Right atrium auricular region (tissue), 2 donors: ENCODE results near the gene PRDM16. TPM values are rescaled to one million over a fixed set of nuclear protein-coding genes. Genes with fewer than 3 reads are reported as not detected.

Source experiments
- DNase-seq: peaks from one replicate; pipeline ENCODE4 v3.0.0-alpha.2; 2019; ENCODE audit warnings: low spot score
- H3K27ac ChIP-seq, 2 donors: fragments of 200-600 bp; sonication (generic); 1 replicate in 1 of 2; 2 replicates in 1 of 2; pipeline ENCODE4 v1.5.1; 2016 to 2019
- H3K27me3 ChIP-seq, 2 donors: fragments of 200-600 bp; sonication (generic); one replicate each; pipeline versions ENCODE4 v1.5.1 to v1.6.0; 2017 to 2019
- H3K36me3 ChIP-seq: fragments of 200-600 bp; sonication (generic); one replicate; pipeline ENCODE4 v1.5.1; 2016
- H3K4me1 ChIP-seq, 2 donors: fragments of 200-600 bp; sonication (generic); one replicate each; pipeline versions ENCODE4 v1.5.1 to v1.6.0; 2017 to 2019
- H3K4me3 ChIP-seq, 2 donors: fragments of 200-600 bp; sonication (generic); 1 replicate in 1 of 2; 2 replicates in 1 of 2; pipeline ENCODE4 v1.5.1; 2017 to 2019; ENCODE audit warnings: mild to moderate bottlenecking in 1 of 2, moderate library complexity in 1 of 2
- H3K9me3 ChIP-seq, 2 donors: fragments of 200-600 bp; sonication (generic); one replicate each; pipeline ENCODE4 v1.5.1; 2019
- total RNA-seq, 2 donors: library from RNA; depleted of rRNA; stranded (reverse); fragments of >200 nt; gene quantifications; one replicate each; pipeline ENCODE4 v1.1.0, GENCODE V29; 2016
- TF ChIP-seq, protein P1 (sequence below), 2 donors: fragments of 200-600 bp; sonication (generic); IDR thresholded peaks; one replicate each; pipeline ENCODE4 v1.5.1; 2019; ENCODE audit warnings: antibody characterized with exemption in 2 of 2

Gene PRDM16
- total RNA-seq, 2 donors from 2014 or later: 0.22 to 3.3 TPM

DNA sequence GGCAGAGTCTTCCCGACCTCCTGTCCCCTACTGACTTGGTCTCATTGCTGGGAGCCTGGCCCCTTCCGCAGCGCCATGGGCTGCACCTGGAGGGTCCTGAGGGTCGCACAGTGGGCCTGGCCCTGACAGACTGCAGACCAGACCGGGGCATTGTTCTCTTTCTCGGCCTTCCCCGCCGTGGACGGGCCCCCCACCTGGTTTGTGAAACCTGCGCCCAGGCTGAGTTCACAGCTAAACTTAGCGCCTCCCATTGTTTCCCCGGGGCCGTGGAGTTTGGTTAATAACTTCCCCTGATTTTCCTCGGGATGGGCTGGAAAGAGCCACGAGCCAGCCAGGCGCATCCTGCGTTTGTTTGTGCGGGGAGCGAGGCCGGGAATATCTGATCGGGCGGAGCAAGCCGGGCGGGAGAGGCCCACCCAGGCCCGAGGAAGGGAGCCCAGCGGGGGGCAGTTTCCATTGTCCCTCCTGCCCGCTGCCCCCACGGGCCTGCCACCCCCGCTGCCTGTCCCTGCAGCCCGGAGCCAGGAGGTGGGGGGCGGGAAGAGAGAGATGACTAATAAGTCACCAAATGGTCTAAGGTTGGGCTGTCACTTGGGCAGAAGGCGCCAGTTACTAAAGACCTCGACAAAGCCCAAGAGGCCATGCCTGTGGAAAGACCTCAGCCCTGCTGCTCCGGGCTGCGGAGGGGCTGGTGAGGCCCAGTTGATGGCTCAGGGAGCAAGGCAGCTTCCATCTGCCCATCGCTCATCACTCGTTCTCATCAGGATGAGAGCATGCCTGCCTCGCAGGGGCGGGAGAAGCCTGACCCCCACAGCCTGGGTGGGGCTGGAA is 346.5 kb downstream of the PRDM16 start:
- Histone ChIP-seq H3K36me3 (no peaks in the 10 kb centered on the region), H3K4me1 (peaks cover 0 to 16% of the 10 kb centered on the region in 2 donors), H3K27me3 (no peaks in the 10 kb centered on the region), H3K27ac (peak overlapping the region; percentile 46 to 53), H3K9me3 (peaks cover 0 to 11% of the 10 kb centered on the region in 2 donors), H3K4me3 (no peak overlapping the region)
- TF ChIP-seq, protein P1, sequence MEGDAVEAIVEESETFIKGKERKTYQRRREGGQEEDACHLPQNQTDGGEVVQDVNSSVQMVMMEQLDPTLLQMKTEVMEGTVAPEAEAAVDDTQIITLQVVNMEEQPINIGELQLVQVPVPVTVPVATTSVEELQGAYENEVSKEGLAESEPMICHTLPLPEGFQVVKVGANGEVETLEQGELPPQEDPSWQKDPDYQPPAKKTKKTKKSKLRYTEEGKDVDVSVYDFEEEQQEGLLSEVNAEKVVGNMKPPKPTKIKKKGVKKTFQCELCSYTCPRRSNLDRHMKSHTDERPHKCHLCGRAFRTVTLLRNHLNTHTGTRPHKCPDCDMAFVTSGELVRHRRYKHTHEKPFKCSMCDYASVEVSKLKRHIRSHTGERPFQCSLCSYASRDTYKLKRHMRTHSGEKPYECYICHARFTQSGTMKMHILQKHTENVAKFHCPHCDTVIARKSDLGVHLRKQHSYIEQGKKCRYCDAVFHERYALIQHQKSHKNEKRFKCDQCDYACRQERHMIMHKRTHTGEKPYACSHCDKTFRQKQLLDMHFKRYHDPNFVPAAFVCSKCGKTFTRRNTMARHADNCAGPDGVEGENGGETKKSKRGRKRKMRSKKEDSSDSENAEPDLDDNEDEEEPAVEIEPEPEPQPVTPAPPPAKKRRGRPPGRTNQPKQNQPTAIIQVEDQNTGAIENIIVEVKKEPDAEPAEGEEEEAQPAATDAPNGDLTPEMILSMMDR (IDR thresholded peaks at IDR 0.05): no peak
- no peak for DNase-seq

DNA sequence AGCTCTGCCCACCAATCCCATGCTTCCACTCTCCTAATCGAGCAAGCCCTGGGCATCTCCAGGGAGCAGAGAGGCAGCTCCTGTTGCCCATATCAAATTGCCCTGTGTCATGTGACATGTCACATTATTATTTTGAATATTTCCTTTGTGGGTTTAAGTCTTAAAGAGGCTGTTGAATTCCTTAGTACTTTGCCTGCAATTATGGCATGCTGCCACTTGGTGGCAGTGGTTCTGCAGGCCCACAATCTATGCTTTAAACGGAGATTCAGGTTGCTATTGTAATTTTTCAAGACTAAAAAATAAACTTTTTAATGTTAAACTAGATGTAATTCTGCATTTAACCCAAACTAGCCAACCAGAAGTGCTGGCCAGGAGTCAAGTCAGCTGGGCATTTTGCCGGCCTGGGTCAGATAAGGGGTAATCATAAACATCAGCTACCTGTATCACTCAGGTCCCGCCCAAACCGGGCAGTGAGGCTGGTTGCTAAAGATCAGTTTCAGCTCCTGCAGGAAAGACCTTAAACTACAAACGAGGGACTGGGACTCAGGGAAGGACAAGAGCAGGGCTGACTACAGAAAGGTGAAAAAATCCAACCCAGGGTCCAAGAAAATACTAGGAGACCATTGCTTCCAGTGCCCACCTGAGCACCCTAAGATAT is 348.2 kb downstream of the PRDM16 start:
- Histone ChIP-seq H3K27ac (no peak overlapping the region), H3K4me1 (peaks cover 0 to 23% of the 10 kb centered on the region in 2 donors), H3K9me3 (peaks cover 0 to 11% of the 10 kb centered on the region in 2 donors), H3K36me3 (no peaks in the 10 kb centered on the region), H3K4me3 (no peak overlapping the region), H3K27me3 (no peaks in the 10 kb centered on the region)
- TF ChIP-seq, protein P1 (IDR thresholded peaks at IDR 0.05): no peak
- no peak for DNase-seq

DNA sequence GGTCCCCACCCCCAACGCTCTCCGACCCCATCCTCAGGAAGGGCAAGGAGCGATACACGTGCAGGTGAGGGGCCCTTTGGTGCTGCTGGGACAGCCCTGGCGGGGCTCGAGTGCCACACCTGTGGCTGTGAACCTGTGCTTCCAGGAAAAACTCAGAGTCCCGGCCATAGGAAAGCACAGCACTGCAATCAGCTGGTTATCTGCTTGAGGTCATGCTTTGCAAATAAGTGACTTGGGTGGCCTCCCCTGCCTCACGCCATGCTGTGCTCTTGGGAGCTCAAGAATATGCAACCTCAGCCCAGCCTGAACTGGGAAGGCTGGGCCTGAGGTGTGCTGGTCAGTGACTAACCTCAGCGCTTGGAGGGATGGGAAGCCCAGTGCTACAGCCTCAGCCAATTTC is 348.9 kb downstream of the PRDM16 start:
- Histone ChIP-seq H3K27ac (no peak overlapping the region), H3K27me3 (no peaks in the 10 kb centered on the region), H3K4me3 (no peak overlapping the region), H3K4me1 (peaks cover 0 to 30% of the 10 kb centered on the region in 2 donors), H3K36me3 (no peaks in the 10 kb centered on the region), H3K9me3 (peaks cover 0 to 11% of the 10 kb centered on the region in 2 donors)
- no peak for DNase-seq
- TF ChIP-seq, protein P1 (IDR thresholded peaks at IDR 0.05): no peak

DNA sequence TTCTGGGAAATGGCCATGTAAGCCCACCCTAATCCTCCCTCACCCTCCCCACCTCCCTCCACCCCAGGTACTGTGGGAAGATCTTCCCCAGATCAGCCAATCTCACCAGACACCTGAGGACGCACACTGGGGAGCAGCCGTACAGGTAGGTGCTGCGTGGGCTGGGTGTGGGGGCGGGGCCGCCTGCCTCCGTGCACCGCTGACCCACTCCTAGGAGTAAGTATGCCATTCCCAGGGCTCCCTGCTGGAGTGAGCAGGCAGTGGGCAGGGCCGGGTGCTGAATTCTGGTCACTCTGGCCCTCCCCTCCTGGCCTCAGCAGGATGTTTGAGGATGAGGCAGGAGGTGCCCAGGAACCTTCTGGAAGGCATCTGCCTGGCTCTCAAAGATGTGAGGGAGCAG is 349.6 kb downstream of the PRDM16 start:
- H3K36me3 ChIP-seq: no peaks in the 10 kb centered on the region
- no peak overlapping the region for H3K4me3 ChIP-seq
- peaks cover 0 to 11% of the 10 kb centered on the region in 2 donors for H3K9me3 ChIP-seq
- peaks cover 0 to 34% of the 10 kb centered on the region in 2 donors for H3K4me1 ChIP-seq
- DNase-seq: no peak
- no peak overlapping the region for H3K27ac ChIP-seq
- TF ChIP-seq, protein P1 (IDR thresholded peaks at IDR 0.05): no peak
- no peaks in the 10 kb centered on the region for H3K27me3 ChIP-seq

DNA sequence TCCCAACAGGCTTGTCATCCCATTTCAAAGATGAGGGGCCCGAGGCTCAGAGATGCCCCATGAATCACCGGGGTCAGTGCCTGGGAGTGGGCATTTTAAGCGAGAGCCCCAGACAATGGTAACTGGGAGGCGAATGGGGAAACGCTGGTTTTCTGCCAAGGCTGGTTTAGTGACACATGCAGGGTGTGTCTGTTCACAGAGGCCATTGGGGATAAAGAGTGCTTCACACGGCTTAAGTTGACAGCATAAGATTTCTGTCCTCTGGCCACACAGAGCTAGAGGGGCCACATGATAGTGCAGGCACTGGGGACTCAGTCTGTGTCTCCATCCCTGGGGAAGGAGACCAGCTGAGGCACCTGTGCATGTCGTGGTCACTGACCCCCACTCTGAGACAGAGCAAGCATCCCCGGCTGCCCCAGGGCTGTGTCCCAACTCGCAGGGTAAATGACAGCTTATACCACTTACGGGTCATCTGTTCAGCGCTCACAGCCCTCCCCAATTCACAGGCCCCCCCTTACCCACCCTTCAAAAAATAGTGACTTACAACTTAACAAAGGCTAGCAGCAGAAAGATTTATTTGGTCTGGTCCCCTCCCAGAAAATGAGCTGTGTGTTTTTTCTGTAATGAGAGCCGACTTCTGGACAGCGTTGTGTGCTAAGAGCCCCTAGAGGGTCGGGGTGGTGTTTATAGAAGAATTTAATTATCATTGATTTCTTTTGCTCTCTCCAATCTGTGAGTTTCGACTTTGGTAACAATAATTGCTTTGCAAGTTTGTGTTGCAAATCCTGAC is 350.6 kb downstream of the PRDM16 start:
- Histone ChIP-seq H3K27ac (no peak overlapping the region), H3K4me1 (peaks cover 0 to 36% of the 10 kb centered on the region in 2 donors), H3K4me3 (no peak overlapping the region), H3K27me3 (no peaks in the 10 kb centered on the region), H3K9me3 (peaks cover 0 to 11% of the 10 kb centered on the region in 2 donors), H3K36me3 (no peaks in the 10 kb centered on the region)
- TF ChIP-seq, protein P1 (IDR thresholded peaks at IDR 0.05): no peak
- no peak for DNase-seq
